ENCODE results near the gene UGT1A6.

- TF ChIP-seq, protein P1, sequence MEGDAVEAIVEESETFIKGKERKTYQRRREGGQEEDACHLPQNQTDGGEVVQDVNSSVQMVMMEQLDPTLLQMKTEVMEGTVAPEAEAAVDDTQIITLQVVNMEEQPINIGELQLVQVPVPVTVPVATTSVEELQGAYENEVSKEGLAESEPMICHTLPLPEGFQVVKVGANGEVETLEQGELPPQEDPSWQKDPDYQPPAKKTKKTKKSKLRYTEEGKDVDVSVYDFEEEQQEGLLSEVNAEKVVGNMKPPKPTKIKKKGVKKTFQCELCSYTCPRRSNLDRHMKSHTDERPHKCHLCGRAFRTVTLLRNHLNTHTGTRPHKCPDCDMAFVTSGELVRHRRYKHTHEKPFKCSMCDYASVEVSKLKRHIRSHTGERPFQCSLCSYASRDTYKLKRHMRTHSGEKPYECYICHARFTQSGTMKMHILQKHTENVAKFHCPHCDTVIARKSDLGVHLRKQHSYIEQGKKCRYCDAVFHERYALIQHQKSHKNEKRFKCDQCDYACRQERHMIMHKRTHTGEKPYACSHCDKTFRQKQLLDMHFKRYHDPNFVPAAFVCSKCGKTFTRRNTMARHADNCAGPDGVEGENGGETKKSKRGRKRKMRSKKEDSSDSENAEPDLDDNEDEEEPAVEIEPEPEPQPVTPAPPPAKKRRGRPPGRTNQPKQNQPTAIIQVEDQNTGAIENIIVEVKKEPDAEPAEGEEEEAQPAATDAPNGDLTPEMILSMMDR (conservative IDR thresholded peaks at IDR 0.05 in 1 of 2, IDR thresholded peaks at IDR 0.05 in 1 of 2; ENCODE audit: extremely low read depth in 1 of 2, insufficient read depth in 1 of 2, low read depth in 1 of 2, low read length in 2 of 2): no peak
- TF ChIP-seq EZH2 (IDR thresholded peaks at IDR 0.05; ENCODE audit: borderline replicate concordance, low read length): no peak
Observed at GRCh38 chr2:233705911-233706506, 13.3 kb downstream of the UGT1A6 start.

All from mammary epithelial cell (primary cell).